ENCODE data around the gene PPM1H.
A peak's percentile ranks its signal among the peaks of the same experiment; 100 is the strongest.

PPM1H gene

GRCh38 chr12:62909340-62909739 lies 25.6 kb downstream of the PPM1H start:
- peaks cover 71% of the 10 kb centered on the region for H3K79me2 ChIP-seq (ENCODE audit: insufficient read depth, low read length)
- TF ChIP-seq CTCF (conservative IDR thresholded peaks at IDR 0.05; ENCODE audit: low read length) (no peak), EZH2phosphoT487 (IDR thresholded peaks at IDR 0.05; ENCODE audit: borderline replicate concordance) (no peak)
- no peak overlapping the region for H2AFZ ChIP-seq (ENCODE audit: low read length)

GRCh38 chr12:62908674-62909073 lies 26.3 kb downstream of the PPM1H start:
- Histone ChIP-seq H3K9me2 (replicated peaks; ENCODE audit: low read depth, low read length) (no peaks in the 10 kb centered on the region), H3K79me2 (ENCODE audit: insufficient read depth, low read length) (peaks cover 71% of the 10 kb centered on the region), H3K36me3 (ENCODE audit: insufficient read depth, low read length) (no peaks in the 10 kb centered on the region), H3K27me3 (ENCODE audit: insufficient read depth, low read length, poor library complexity, severe bottlenecking) (no peaks in the 10 kb centered on the region), H3K4me1 (ENCODE audit: insufficient read depth, low read length, poor library complexity, severe bottlenecking) (peaks cover 55% of the 10 kb centered on the region), H3F3A (ENCODE audit: low read depth) (peaks cover 7% of the 10 kb centered on the region), H3K9ac (ENCODE audit: low read depth, low read length, poor library complexity, severe bottlenecking) (no peak overlapping the region), H4K20me1 (ENCODE audit: insufficient read depth, low read length, poor library complexity, severe bottlenecking) (no peaks in the 10 kb centered on the region), H3K9me3 (ENCODE audit: insufficient read depth, low read depth, low read length) (no peaks in the 10 kb centered on the region), H2AFZ (ENCODE audit: low read length) (no peak overlapping the region), H3K4me2 (ENCODE audit: low read depth, low read length, poor library complexity, severe bottlenecking) (no peak overlapping the region), H3K4me3 (ENCODE audit: low read length, poor library complexity, severe bottlenecking) (no peak overlapping the region)
- TF ChIP-seq EZH2phosphoT487 (IDR thresholded peaks at IDR 0.05; ENCODE audit: borderline replicate concordance) (no peak), CTCF (conservative IDR thresholded peaks at IDR 0.05; ENCODE audit: low read length) (no peak)

More at GRCh38 chr12:62909340-62909739, 25.6 kb downstream of the PPM1H start:
- Histone ChIP-seq H3K4me3 (ENCODE audit: low read length, poor library complexity, severe bottlenecking) (no peak overlapping the region), H3K9me2 (replicated peaks; ENCODE audit: low read depth, low read length) (no peaks in the 10 kb centered on the region), H3K4me1 (ENCODE audit: insufficient read depth, low read length, poor library complexity, severe bottlenecking) (peaks cover 58% of the 10 kb centered on the region), H3K9me3 (ENCODE audit: insufficient read depth, low read depth, low read length) (no peaks in the 10 kb centered on the region), H3K4me2 (ENCODE audit: low read depth, low read length, poor library complexity, severe bottlenecking) (no peak overlapping the region), H3K27me3 (ENCODE audit: insufficient read depth, low read length, poor library complexity, severe bottlenecking) (no peaks in the 10 kb centered on the region), H4K20me1 (ENCODE audit: insufficient read depth, low read length, poor library complexity, severe bottlenecking) (no peaks in the 10 kb centered on the region), H3F3A (ENCODE audit: low read depth) (peaks cover 7% of the 10 kb centered on the region), H3K9ac (ENCODE audit: low read depth, low read length, poor library complexity, severe bottlenecking) (peak overlapping the region; percentile 21), H3K36me3 (ENCODE audit: insufficient read depth, low read length) (no peaks in the 10 kb centered on the region)

DNA sequence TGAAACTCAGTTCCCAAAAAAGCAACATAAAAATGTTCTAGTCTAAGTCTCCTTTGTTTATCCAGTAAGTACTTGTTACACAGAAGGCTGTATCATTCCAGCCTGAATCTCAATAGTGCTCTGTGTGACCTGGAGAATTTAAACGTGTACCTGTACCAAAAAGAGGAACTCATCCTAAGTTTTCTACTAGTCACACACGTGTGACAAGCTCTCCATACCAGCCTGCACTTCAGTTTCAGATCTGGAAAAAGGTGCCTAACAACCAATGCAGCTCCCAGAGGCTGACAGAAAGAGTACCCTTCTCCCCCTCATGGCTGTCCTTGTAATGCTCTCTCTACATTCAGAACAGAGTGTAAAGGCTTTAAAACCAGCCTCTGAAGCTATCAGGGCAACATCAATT lies 27.4 kb downstream of the PPM1H start:
- Histone ChIP-seq H4K20me1 (ENCODE audit: insufficient read depth, low read length, poor library complexity, severe bottlenecking) (no peaks in the 10 kb centered on the region), H3K9ac (ENCODE audit: low read depth, low read length, poor library complexity, severe bottlenecking) (peak overlapping the region; percentile 2), H3K4me2 (ENCODE audit: low read depth, low read length, poor library complexity, severe bottlenecking) (no peak overlapping the region), H3K9me2 (replicated peaks; ENCODE audit: low read depth, low read length) (no peaks in the 10 kb centered on the region), H3K36me3 (ENCODE audit: insufficient read depth, low read length) (no peaks in the 10 kb centered on the region), H3K79me2 (ENCODE audit: insufficient read depth, low read length) (peaks cover 66% of the 10 kb centered on the region), H3F3A (ENCODE audit: low read depth) (peaks cover 7% of the 10 kb centered on the region), H3K4me3 (ENCODE audit: low read length, poor library complexity, severe bottlenecking) (no peak overlapping the region), H3K9me3 (ENCODE audit: insufficient read depth, low read depth, low read length) (no peaks in the 10 kb centered on the region), H2AFZ (ENCODE audit: low read length) (no peak overlapping the region), H3K4me1 (ENCODE audit: insufficient read depth, low read length, poor library complexity, severe bottlenecking) (peaks cover 59% of the 10 kb centered on the region), H3K27me3 (ENCODE audit: insufficient read depth, low read length, poor library complexity, severe bottlenecking) (no peaks in the 10 kb centered on the region)
- TF ChIP-seq CTCF (conservative IDR thresholded peaks at IDR 0.05; ENCODE audit: low read length) (no peak), EZH2phosphoT487 (IDR thresholded peaks at IDR 0.05; ENCODE audit: borderline replicate concordance) (no peak)

All from Loucy (cell line).